ENCODE measurements around the gene ARID5A. TPM values are rescaled to one million over a fixed set of nuclear protein-coding genes. Genes with fewer than 3 reads are reported as not detected.

Gene ARID5A
- total RNA-seq, 1 donor from 2014 or later = 38.8 TPM

GRCh38 chr2:96506016-96506906 is 30.3 kb upstream of the ARID5A start:
- no peak overlapping the region for H3K4me3 ChIP-seq (ENCODE audit: low read depth, low read length)
- H3K36me3 ChIP-seq (ENCODE audit: control insufficient read depth, insufficient read depth, low read length) = no peaks in the 10 kb centered on the region
- TF ChIP-seq CTCF (IDR thresholded peaks at IDR 0.05; ENCODE audit: insufficient read depth, low read length, poor library complexity, severe bottlenecking) = no peak
- no peaks in the 10 kb centered on the region for H3K27me3 ChIP-seq (ENCODE audit: control insufficient read depth, insufficient read depth, low read length)
- DNase-seq (ENCODE audit: low read depth) = no peak

DNA sequence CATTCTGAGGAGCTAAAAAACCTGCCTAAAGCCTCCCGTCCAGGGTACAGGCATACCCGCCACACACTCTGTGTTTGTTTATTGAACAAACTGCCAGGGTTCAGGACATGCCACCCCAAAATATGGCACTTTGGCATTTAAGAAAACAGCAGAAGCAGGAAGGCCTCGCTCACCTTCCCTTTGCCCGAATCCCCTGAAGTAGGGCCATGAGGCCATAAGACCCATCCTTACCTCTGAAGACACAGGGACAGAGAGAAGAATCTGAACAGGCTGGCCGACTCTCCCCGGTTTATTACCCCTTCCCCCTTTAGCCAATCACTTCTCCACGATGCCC is 29.7 kb upstream of the ARID5A start:
- Histone ChIP-seq H3K27me3 (ENCODE audit: control insufficient read depth, insufficient read depth, low read length) (no peaks in the 10 kb centered on the region), H3K36me3 (ENCODE audit: control insufficient read depth, insufficient read depth, low read length) (no peaks in the 10 kb centered on the region), H3K4me3 (ENCODE audit: low read depth, low read length) (no peak overlapping the region)
- DNase-seq (ENCODE audit: low read depth) = no peak
- no peak for TF ChIP-seq CTCF (IDR thresholded peaks at IDR 0.05; ENCODE audit: insufficient read depth, low read length, poor library complexity, severe bottlenecking)

- peak; percentile 92 for TF ChIP-seq CTCF (IDR thresholded peaks at IDR 0.05; ENCODE audit: insufficient read depth, low read length, poor library complexity, severe bottlenecking)
- Histone ChIP-seq H3K36me3 (ENCODE audit: control insufficient read depth, insufficient read depth, low read length) (no peaks in the 10 kb centered on the region), H3K4me3 (ENCODE audit: low read depth, low read length) (peak overlapping the region; percentile 3), H3K27me3 (ENCODE audit: control insufficient read depth, insufficient read depth, low read length) (no peaks in the 10 kb centered on the region)
- no peak for DNase-seq (ENCODE audit: low read depth)
Measured at GRCh38 chr2:96507957-96508520, 28.5 kb upstream of the ARID5A start.

DNA sequence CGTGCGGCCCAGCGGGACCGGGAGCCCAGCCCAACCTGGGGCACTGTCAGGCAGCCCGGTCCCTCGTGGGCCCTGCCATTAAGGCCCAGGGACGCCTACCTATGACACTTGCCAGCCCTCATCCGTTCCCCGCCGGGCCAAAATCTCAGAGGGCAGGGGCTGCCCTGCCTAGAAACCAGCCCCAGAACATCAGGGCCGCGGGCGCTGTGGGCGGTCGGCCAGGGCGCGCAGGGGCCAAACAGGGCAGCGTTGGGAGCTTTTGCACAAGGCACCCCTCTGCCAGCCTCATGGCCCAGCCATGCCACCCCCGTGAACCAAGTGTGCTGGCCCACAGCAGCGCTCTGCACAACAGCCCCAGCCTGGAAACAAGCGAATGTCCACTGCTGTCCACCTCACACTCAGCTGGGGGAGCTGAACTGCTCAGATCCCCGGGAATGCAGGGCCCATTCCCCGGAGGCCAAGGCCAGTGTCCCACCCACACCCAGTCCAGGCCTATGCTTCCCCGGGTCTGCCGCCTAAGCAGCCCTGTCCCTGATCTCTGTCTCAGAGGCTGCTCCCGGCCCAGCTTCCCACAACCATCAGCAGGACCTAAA is 27.9 kb upstream of the ARID5A start:
- no peak for TF ChIP-seq CTCF (IDR thresholded peaks at IDR 0.05; ENCODE audit: insufficient read depth, low read length, poor library complexity, severe bottlenecking)
- Histone ChIP-seq H3K27me3 (ENCODE audit: control insufficient read depth, insufficient read depth, low read length) (no peaks in the 10 kb centered on the region), H3K36me3 (ENCODE audit: control insufficient read depth, insufficient read depth, low read length) (no peaks in the 10 kb centered on the region), H3K4me3 (ENCODE audit: low read depth, low read length) (no peak overlapping the region)
- DNase-seq (ENCODE audit: low read depth) = no peak

DNA sequence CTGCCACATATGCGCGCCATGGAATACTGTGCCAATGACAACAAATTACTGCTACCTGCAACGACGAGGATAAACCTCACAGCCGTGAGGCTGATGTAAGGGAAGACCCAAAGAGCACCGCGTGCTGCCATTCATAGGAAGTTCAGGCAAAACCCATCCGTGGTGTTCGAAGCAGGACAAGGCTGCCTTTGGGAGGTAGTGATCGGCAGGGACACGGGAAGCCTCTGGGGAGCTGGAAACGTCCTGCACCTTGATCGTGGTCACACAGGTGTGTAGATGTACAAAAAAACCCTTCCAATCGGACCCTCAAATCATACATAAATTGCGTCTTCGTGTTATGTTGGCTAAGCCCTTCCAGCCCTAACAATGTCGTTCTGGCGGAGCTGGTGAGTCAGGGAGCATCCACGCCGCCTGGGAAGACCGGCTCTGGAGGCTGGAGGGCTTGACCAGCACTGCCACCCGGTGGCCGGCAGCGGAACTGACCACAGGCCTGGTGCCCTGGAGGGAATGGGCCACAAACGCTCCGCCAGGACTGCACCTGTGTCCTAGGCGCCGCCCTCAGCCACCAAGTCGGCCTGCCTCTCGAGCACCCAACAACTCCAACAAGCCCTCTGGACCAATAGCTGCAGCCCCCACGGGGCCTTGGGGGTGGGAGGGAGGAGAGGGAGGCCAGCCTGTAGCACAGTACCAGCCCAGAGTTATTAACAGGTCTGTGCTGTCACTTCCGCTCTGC is 27.3 kb upstream of the ARID5A start:
- peak; percentile 32 for DNase-seq (ENCODE audit: low read depth)
- H3K27me3 ChIP-seq (ENCODE audit: control insufficient read depth, insufficient read depth, low read length) = no peaks in the 10 kb centered on the region
- H3K36me3 ChIP-seq (ENCODE audit: control insufficient read depth, insufficient read depth, low read length) = no peaks in the 10 kb centered on the region
- no peak overlapping the region for H3K4me3 ChIP-seq (ENCODE audit: low read depth, low read length)
- peak; percentile 99 for TF ChIP-seq CTCF (IDR thresholded peaks at IDR 0.05; ENCODE audit: insufficient read depth, low read length, poor library complexity, severe bottlenecking)

All from kidney epithelial cell (primary cell).